Stimulated activated CD4-positive, alpha-beta T cell treated with anti-CD3 and anti-CD28 coated beads, Interleukin-12 subunit alpha, Interleukin-12 subunit beta, amount 100 ng/mL, for 48 hours (primary cell): Measurements from ENCODE around the gene NR1I2.

Experiments used
- DNase-seq, 3 donors: peaks; one replicate each; pipeline ENCODE4 v3.0.0-alpha.2; 2020; ENCODE audit warnings: low read depth in 2 of 3, low spot score in 1 of 3

NR1I2 gene

DNA sequence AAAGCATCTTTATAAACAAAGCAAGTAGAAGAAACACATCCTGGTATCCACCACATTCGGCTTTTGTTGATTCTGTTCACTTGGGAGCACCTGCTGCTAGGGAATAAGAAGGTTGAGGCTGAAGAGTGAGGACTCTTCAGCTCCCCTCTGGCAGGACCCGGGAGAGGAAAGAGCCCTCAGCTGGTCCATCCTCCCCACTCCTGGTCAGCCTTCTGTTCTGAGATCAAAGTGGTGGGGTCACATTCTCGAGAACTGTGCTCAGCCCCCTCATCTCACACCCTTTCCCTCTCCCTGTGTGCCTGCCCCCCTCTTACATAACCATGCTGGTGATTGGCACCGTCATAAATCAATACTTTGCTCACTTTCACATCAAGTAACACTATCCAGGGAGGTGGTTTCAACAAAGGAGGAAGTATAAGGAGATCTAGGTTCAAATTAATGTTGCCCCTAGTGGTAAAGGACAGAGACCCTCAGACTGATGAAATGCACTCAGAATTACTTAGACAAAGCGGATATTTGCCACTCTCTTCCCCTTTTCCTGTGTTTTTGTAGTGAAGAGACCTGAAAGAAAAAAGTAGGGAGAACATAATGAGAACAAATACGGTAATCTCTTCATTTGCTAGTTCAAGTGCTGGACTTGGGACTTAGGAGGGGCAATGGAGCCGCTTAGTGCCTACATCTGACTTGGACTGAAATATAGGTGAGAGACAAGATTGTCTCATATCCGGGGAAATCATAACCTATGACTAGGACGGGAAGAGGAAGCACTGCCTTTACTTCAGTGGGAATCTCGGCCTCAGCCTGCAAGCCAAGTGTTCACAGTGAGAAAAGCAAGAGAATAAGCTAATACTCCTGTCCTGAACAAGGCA lies at the start of gene NR1I2:
NR1I2 (plus strand) TSS at position 772 of the 869 bp plus-strand sequence.
- no peak for DNase-seq

DNA sequence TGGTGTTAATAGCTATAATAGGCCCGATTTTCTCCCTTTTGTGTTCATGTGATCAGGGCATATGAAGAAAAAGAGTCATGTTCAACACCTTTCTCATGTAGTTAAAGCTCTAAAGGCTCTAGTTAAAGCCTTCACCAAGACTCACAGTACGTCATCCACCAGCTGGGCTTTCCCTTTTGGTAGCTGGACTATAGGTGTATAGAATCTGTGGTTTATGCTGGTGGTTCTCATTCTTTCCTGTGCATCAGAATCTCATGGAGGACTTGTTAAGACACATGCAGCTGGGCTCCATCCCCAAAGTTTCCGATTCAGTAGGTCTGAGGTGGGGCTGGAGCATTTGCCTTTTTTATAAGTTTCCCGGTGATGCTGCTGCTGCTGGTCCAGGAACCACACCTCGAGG lies 48.1 kb upstream of the NR1I2 start:
- no peak for DNase-seq

DNA sequence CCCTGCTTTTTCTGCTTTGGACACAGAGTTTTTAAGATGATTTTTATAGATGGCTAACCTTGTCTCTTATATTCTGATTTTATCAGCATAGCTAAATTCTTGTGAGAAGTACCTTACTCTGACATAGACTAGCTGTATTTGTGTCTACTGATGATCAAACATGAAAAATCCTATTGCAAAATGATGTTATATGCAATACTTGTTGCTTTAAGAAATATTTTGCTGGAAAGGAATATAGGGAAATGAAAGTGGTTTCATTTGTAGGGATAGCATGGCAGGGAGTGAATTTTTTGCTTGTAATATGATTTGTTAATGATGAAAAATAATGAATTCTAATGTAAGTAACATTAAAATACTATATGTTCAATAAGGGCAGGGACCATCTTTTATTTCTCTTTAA lies 43.2 kb upstream of the NR1I2 start:
- no peak for DNase-seq

DNA sequence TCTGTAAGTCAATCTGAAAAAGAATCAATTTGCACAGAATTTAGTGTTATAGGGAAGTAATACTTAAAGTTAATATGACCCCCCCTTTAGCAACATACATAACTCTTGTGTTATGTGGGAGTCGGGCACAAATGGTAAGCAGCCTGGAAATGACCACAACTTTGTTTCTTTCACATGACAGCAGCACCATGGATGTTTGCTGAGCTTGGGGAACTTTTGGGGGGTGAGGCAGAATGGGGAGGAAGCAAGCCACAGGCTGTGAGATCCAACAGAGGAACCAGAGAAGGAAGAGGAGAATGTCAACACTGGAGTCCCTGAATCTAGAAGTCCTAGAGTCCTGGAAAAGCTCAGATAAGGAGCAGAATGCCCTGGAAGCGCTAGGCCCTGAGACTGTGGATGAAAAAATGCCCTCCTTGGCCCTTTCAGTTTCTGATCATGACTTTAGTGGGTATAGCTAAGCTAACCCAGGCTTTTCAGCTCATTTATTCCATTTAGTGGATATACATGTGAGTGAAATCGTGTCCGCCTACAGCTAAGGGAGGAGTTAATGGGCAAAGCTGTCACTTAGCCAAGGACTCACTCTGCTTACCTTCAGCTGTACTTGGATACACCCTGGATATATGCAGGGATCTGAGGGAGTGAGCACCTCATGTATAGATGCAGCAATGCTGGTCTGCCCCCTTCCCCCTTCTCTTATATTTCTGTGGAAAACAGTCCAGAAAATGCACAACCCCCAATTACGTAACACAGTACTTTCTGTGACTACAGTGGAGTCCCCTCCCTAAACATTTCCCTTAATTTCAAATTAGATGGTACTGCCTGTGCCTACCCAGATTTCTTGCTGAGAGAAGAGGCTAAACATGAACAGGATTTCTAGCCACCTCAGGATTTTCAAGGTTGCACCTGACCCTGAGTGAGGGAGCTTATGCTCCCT lies 40.0 kb upstream of the NR1I2 start:
- no peak for DNase-seq

DNA sequence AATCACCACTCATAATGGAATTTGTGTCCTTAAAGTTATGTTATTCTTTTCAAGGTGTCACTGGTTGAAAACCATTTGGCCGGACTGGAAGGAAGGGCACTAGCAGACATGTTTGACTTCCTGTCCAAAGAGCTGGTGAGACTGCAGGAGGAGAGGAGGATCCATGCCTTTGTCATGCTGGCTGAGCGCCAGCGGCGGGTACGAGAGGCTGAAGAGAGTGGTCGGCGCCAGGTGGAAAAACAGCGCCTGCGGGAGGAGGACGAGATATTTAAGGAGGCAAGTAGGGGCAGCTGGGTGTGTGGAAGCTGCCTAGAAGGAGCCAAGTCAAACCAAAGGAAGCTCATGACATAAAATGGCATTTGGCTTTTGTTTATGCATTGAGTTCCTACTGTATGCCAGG lies 38.0 kb upstream of the NR1I2 start:
- no peak for DNase-seq

DNA sequence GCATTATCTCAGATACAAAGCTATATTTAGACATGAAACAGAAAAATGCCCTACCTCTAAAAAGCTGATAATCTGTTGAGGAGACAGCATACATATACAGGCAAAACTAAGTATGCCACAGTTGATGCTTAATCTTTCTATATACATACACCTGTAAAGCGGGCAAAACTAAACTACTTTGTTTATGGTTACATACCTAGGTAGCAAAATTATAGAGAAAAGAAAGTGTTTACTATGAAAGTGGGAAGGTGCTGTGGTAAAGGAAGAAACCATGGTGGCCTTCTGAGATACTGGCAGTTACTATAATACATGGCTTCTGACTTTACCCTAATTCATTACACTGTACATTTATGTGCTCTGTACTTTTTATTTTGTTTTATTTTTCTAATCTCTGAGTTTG lies 36.0 kb upstream of the NR1I2 start:
- DNase-seq: no peak

DNA sequence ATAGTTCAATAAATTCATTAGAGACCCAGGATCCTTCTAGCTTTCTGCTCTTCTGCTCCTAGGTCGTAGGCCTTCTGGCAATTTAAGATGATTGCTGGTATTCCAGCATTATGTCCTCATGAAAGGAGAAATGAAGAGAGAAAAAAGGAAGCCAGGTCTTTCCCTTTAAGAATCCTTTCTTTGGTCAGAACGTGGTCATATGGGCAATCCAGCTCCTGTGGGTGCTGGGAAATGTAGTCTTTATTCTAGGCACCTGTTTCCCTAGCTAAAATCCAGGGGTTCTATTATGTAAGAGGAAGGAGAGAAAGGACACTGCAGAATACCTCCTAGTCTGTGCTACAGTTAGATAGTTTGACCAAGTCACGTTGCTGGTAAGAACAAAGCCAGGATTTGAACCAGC lies 35.5 kb upstream of the NR1I2 start:
- no peak for DNase-seq

DNA sequence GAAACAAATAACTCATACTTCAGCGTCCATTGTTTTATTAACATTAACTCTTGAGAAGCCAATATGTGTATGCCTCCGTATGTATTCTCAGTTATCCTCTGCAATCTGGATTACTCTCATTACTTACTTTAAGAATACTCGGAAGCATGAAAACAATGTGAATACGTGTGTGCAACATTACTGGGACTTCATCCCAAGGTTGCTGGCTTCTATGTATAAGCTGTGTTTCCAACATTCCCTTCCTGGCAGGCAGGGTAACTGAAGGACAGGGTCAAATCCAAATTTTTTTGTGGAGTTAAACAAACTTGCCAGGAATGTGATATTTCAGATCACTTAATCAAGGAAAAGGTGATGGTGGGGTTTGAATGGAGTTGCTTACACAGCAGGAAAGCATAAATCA lies 34.5 kb upstream of the NR1I2 start:
- DNase-seq: no peak

DNA sequence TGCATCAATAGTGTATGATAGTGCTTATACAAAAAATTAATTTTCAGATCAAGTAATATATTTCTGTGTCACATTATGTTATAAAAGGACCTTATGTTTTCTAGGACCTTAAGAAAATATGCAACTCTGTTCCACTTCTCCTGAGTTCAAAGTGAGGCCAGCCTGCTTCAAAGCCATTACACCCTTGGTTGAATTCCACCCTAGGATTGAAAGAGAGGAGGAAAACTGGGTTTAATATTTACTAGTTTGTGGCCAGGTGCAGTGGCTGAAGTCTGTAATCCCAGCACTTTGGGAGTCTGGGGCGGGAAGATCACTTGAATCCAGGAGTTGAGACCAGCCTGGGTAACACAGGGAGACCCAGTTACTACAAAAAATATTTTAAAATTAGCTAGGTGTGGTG lies 32.9 kb upstream of the NR1I2 start:
- no peak for DNase-seq

DNA sequence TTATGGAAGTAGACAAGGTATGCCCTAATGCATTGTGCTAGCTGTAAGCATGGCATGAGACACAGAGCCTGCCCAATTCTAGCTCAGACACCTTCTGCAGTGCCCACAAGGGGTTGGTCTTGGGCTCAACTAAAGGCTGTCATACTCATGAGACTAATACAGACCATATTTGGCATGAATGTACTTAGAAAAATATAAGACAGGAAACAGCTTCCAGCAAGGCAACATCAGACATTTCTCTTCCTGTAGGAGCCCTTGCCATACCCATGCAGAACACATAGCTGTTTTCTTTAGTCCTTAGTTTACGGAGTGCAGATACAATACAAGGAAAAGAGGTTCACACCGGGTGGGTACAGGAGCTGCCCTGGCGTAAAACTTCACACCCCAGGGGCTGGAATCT lies 30.5 kb upstream of the NR1I2 start:
- no peak for DNase-seq

DNA sequence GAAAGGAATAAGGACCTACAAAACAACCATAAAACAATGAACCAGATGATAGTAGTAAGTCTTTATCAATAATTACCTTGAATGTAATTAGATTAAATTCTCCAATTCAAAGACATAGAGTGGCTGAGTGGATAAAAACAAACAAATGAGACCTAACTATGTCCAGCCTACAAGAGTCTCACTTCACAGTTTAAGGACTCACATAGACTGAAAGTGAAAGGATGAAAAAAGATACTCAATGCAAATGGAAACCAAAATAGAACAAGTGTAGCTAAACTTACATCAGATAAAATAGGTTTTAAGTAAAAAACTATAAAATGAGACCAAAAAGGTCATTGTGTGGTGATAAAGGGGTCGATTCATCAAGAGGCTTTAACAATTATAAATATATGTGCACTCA lies 21.9 kb upstream of the NR1I2 start:
- no peak for DNase-seq

DNA sequence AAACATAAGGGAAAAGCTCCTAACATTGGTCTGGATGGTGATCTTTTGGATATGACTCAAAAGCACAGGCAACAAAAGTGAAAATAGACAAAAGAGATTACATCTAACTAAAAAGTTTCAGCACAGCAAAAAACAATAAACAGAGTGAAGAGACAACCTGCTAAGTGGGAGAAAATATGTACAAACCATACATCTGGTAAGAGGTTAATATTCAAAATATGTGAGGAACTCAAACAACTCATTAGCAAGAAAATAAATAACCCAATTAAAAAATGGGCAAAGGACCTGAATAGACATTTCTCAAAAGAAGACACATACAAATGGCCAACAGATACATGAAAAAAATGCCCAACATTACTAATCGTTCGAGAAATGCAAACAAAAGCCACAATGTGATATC lies 19.0 kb upstream of the NR1I2 start:
- no peak for DNase-seq

DNA sequence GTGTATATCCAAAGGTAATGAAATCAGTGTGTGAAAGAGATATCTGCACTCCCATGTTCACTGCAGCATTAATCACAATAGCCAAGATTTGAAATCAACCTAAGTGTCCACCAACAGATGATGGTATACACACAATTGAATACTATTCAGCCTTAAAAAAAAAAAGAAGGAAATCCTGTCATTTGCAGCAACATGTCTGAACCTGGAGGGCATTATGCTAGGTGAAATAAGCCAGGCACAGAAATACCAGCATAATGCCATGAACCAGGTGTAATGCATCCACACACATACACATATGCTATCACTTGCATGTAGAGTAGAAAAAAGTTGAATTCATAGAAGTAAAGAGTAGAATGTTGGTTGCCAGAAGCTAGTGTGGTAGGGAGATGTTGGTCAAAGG lies 18.4 kb upstream of the NR1I2 start:
- DNase-seq: no peak

DNA sequence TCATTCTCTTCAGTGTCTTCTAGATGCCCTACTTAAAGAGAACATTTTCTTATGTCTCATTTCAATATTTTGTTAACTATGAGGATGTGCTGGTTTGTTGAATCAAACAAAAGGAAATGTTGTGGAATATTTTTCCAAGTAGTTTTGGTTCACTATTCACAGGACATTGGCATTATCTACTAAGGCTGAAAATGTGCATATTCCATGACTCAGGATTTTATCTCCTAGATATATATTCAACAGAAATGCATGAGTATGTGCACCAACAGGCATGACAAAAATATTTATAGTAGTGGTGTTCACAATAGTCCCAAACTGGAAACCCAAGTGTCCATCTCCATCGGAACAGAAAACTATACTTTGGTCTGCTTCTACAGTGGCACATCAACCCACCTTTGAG lies 16.7 kb upstream of the NR1I2 start:
- DNase-seq: no peak

DNA sequence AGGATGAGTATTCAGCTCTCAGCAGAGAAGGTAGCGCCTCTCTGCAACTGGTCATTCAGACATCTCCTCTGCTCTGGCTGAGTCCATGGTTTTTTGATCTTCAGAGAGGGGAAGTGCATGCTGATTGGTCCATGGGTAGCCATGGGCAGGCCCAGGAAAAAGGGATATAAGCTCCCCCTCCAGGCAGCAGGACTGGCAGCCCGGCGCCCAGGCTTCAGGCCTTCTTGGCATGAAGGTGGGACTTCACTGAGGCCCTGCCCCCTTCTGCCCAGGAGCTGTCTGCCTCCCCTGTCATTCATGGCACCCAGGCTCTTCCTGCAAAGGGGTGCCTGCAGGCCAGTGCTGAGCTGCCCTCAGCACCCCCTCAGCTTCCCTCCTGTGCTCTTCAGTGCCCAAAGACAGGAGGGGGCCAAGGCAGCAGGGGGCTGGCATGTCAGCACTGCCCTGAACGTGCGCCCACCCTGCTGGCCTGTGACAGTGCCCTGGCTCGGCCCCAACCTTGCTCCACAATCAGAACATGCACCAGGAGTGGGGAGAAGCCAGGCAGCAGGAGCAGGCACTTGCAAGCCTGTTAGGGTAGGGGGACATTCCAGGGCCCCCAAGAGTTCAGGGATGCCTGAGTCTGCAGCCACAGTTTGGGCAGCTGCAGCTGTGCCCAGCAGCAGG lies 13.8 kb upstream of the NR1I2 start:
- DNase-seq: no peak

DNA sequence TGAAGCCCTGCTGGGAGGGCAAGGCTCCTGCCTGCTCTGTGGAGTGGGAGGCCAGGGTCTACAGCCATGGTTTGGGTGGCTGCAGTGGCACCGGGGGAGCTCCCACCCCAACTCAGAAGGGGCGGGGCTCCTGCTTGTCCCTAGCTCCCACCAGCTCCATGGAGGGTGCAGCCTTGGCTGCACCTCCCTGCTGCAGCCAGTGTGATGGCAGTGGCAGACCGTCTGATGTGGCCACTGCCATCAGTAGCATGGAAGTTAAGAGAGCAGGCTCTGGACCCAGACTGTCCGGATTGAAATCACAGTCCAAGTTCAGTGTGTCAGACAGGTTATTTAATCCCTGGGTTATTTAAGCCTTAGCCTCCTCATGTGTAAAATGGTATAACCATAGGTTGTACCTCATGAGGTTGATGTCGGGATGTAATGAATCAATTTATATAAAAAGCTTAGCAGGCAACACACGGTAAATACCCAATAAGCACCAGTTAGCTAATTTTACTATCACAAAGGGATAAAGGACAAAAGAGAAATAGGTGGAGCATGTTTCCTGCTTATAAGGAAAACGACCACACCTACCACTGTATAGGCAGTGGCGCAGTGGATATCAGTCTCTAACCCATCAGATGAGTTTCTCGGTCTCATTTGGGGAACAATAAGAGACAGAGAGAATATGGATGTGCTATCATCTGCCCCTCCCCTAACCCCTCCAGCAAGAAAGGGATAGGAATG lies 13.1 kb upstream of the NR1I2 start:
- no peak for DNase-seq

DNA sequence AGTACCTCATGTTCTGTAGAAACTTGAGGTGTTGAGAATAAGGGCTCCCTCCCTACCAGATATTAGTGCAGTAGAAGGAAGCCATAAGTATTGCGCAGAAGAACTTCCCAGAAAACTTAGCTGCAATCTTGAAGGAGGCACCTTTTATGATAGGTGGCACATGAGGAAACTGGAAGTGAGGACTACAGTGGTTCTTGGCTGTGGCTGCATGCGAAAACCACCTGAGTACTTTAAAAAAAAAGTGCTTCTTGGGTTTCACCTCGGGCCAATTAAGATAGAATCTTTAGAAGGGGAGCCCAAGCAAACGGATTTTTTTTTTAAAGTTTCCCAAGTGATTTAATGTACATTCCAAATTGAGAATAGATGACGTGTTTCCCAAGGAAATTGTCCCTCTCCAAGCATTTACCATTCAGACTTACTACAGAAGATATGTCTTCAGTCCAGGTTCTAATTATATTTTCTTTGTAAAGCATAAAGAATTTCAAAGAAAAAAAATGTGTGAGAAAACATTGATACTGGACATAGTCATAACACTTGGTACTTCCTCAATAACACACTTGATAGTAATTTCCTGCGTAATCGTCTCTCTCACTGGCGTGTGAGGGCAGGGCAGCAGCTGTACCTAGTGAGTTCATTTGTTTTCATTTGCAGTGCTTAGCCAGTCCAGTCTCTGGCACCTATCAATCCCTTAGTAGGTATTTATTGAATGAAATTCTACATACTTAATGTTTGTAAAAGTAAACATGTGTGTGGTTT lies 12.3 kb upstream of the NR1I2 start:
- no peak for DNase-seq

DNA sequence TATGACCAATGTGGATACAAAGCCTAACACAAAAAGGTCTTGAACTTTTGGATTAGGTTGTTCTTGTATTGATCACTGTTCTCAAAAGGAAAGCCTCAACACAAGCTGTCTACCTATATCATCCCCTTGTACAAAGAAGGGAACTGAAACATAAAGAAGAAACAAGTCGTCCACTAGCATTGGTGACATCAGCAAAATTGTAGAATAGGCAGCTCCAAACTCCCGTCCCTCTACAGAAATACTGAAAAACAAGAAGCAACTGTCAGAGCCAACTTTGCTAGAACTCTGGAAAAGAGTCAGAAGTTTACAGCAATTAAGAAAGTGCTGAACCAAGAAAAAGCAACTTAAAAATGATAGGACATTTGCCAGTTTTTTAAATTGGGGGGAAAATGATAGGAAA lies 7.5 kb upstream of the NR1I2 start:
- no peak for DNase-seq

DNA sequence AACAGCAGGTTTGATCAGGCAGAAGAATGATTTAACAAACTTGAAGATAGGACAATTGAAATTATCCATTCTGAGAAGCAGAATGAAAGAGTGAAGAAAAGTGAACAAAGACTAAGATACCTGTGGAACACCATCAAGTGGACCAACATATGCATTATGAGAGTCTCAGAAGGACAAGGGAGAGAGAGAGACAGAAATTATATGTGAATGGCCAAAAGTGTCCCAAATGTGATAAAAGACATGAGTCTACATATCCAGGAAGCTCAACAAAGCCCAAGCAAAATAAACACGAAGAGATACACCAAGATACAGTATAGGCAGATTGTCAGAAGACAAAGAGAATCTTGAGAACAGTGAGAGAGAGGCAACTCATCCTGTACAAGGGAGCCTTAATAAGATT lies 5.6 kb upstream of the NR1I2 start:
- DNase-seq: no peak

DNA sequence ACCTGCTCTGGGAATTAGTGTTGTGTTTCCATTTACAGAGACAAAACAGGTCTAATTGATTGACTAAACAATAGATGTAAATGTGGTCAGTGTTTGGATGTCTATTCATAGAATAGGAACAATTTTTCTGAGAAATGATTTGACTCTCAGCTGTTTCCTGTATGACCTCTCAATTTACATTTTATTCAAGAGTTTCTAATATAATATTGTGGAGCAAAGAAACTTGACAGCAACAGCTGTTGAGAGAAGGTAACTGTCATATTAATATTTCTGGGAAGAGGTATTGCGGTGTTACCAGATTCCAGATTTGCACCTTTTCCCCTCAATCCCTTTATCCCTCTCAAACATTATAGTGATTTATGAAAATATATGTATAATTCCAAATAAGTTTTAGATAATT lies 3.7 kb upstream of the NR1I2 start:
- DNase-seq: no peak
